ENCODE data around the gene CD68.

DNA sequence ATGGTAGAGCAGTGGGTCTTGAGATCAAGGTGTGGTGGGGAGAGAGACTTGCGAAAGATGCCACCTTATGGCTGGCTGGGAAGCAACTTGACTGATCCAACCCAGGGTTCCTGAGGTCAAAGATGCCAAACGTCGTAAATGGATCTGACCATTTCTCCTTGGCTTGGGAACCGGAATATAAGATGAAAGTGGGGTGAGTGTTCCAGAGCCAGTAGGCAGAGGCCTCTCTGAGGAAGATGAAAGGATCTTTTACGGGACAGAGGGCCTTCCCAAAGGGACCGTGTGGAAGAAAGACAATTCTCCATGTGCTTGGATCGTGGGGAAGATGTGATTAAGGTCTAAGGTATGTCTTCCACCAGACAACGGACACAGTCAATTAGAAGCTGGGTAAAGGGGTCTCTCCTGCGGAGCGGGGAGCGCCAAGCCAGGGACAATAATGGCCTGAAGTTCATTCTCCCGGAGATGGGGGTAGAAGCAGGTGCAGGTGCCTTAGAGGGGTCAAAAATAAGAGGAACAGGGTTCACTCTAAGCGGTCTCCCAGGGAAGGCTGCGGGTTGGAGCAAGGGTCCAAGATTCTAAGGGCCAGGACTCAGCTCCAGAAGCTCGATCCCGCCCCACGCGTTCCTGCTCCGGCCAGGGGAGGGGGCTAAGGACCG, 34.5 kb downstream of the CD68 start:
- TF ChIP-seq POLR2A (IDR thresholded peaks at IDR 0.05), result no peak
- TF ChIP-seq, protein P1, sequence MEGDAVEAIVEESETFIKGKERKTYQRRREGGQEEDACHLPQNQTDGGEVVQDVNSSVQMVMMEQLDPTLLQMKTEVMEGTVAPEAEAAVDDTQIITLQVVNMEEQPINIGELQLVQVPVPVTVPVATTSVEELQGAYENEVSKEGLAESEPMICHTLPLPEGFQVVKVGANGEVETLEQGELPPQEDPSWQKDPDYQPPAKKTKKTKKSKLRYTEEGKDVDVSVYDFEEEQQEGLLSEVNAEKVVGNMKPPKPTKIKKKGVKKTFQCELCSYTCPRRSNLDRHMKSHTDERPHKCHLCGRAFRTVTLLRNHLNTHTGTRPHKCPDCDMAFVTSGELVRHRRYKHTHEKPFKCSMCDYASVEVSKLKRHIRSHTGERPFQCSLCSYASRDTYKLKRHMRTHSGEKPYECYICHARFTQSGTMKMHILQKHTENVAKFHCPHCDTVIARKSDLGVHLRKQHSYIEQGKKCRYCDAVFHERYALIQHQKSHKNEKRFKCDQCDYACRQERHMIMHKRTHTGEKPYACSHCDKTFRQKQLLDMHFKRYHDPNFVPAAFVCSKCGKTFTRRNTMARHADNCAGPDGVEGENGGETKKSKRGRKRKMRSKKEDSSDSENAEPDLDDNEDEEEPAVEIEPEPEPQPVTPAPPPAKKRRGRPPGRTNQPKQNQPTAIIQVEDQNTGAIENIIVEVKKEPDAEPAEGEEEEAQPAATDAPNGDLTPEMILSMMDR (IDR thresholded peaks at IDR 0.05), result no peak
